ENCODE results near the gene BBS5. TPM values are rescaled to one million over a fixed set of nuclear protein-coding genes. Genes with fewer than 3 reads are reported as not detected.

Gene BBS5
- polyA plus RNA-seq, 1 donor from 2014 or later = 9.1 TPM

DNA sequence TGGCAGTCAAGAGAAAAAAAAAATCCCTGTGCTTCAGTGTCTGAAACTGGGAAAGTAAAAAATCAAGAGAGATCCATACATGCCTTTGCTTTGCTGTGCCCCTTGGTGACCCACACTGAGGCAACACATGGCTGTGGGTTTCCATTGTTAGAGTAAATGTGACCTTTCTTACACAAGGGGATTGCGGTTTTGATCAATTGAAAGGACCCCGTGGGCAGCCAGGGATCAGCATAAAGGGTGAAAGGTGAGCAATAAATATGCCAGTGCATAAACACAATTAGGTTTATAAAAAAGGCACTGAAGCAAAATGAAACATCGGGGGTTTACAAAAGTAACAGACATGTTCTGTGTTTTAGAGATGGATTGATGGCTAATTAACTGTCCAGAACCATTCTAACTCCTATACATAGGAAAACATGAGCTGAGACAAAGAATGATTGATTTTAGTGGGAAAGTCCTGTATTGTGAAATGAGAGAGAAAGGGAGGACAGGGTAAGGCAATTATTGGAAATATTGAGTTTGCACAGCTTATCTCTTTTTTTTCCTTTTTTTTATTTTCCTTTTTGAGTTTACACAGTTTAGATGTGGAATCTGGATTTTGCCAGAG, 40.7 kb upstream of the BBS5 start:
- Histone ChIP-seq H3K79me2 (replicated peaks; ENCODE audit: insufficient read depth, low read length) (no peaks in the 10 kb centered on the region), H3K4me2 (ENCODE audit: low read length) (no peak overlapping the region), H3K9me2 (ENCODE audit: insufficient read depth, low read length) (no peaks in the 10 kb centered on the region), H4K20me1 (ENCODE audit: insufficient read depth) (no peaks in the 10 kb centered on the region), H3K36me3 (ENCODE audit: insufficient read depth, low read length) (no peaks in the 10 kb centered on the region), H3K27me3 (ENCODE audit: insufficient read depth, low read depth, low read length) (peaks cover 3% of the 10 kb centered on the region), H3F3A (ENCODE audit: insufficient read depth, low read length, poor library complexity, severe bottlenecking) (no peaks in the 10 kb centered on the region), H2AFZ (ENCODE audit: low read depth, low read length) (no peak overlapping the region), H3K9me3 (ENCODE audit: low read length) (no peaks in the 10 kb centered on the region), H3K27ac (ENCODE audit: low read length) (no peak overlapping the region), H3K4me3 (ENCODE audit: low read length) (no peak overlapping the region), H3K9ac (ENCODE audit: low read length) (no peak overlapping the region)
- TF ChIP-seq RAD21 (conservative IDR thresholded peaks at IDR 0.05) = no peak
- no peak for TF ChIP-seq CTCF (IDR thresholded peaks at IDR 0.05; ENCODE audit: poor library complexity, severe bottlenecking)
- no peak for TF ChIP-seq EZH2 (IDR thresholded peaks at IDR 0.05; ENCODE audit: borderline replicate concordance, insufficient read depth, low read length, poor library complexity, severe bottlenecking)
- TF ChIP-seq, protein P1, sequence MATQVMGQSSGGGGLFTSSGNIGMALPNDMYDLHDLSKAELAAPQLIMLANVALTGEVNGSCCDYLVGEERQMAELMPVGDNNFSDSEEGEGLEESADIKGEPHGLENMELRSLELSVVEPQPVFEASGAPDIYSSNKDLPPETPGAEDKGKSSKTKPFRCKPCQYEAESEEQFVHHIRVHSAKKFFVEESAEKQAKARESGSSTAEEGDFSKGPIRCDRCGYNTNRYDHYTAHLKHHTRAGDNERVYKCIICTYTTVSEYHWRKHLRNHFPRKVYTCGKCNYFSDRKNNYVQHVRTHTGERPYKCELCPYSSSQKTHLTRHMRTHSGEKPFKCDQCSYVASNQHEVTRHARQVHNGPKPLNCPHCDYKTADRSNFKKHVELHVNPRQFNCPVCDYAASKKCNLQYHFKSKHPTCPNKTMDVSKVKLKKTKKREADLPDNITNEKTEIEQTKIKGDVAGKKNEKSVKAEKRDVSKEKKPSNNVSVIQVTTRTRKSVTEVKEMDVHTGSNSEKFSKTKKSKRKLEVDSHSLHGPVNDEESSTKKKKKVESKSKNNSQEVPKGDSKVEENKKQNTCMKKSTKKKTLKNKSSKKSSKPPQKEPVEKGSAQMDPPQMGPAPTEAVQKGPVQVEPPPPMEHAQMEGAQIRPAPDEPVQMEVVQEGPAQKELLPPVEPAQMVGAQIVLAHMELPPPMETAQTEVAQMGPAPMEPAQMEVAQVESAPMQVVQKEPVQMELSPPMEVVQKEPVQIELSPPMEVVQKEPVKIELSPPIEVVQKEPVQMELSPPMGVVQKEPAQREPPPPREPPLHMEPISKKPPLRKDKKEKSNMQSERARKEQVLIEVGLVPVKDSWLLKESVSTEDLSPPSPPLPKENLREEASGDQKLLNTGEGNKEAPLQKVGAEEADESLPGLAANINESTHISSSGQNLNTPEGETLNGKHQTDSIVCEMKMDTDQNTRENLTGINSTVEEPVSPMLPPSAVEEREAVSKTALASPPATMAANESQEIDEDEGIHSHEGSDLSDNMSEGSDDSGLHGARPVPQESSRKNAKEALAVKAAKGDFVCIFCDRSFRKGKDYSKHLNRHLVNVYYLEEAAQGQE (IDR thresholded peaks at IDR 0.05; ENCODE audit: borderline replicate concordance) = no peak
- no peak for TF ChIP-seq SMC3 (conservative IDR thresholded peaks at IDR 0.05; ENCODE audit: poor library complexity)
- TF ChIP-seq POLR2AphosphoS5 (IDR thresholded peaks at IDR 0.05) = no peak
- TF ChIP-seq EP300 (conservative IDR thresholded peaks at IDR 0.05; ENCODE audit: poor library complexity, severe bottlenecking) = no peak
- TF ChIP-seq TAF1 (IDR thresholded peaks at IDR 0.05; ENCODE audit: low read depth) = no peak
- TF ChIP-seq MXI1 (conservative IDR thresholded peaks at IDR 0.05; ENCODE audit: poor library complexity, severe bottlenecking) = no peak

GRCh38 chr2:169439900-169440299, 39.4 kb upstream of the BBS5 start:
- no peaks in the 10 kb centered on the region for H3K9me3 ChIP-seq (ENCODE audit: low read length)
- H2AFZ ChIP-seq (ENCODE audit: low read depth, low read length) = no peak overlapping the region
- H3K36me3 ChIP-seq (ENCODE audit: insufficient read depth, low read length) = no peaks in the 10 kb centered on the region
- no peaks in the 10 kb centered on the region for H3K9me2 ChIP-seq (ENCODE audit: insufficient read depth, low read length)
- peaks cover 3% of the 10 kb centered on the region for H3K27me3 ChIP-seq (ENCODE audit: insufficient read depth, low read depth, low read length)
- TF ChIP-seq EZH2 (IDR thresholded peaks at IDR 0.05; ENCODE audit: borderline replicate concordance, insufficient read depth, low read length, poor library complexity, severe bottlenecking) = no peak
- TF ChIP-seq TAF1 (IDR thresholded peaks at IDR 0.05; ENCODE audit: low read depth) = no peak
- TF ChIP-seq POLR2AphosphoS5 (IDR thresholded peaks at IDR 0.05) = no peak
- no peak for TF ChIP-seq EP300 (conservative IDR thresholded peaks at IDR 0.05; ENCODE audit: poor library complexity, severe bottlenecking)
- no peak for TF ChIP-seq SMC3 (conservative IDR thresholded peaks at IDR 0.05; ENCODE audit: poor library complexity)
- TF ChIP-seq MXI1 (conservative IDR thresholded peaks at IDR 0.05; ENCODE audit: poor library complexity, severe bottlenecking) = no peak
- no peak for TF ChIP-seq RAD21 (conservative IDR thresholded peaks at IDR 0.05)
- TF ChIP-seq, protein P1 (IDR thresholded peaks at IDR 0.05; ENCODE audit: borderline replicate concordance) = no peak
- no peak for TF ChIP-seq CTCF (IDR thresholded peaks at IDR 0.05; ENCODE audit: poor library complexity, severe bottlenecking)
- H4K20me1 ChIP-seq (ENCODE audit: insufficient read depth) = no peaks in the 10 kb centered on the region
- H3K4me2 ChIP-seq (ENCODE audit: low read length) = no peak overlapping the region
- no peak overlapping the region for H3K4me3 ChIP-seq (ENCODE audit: low read length)
- H3K9ac ChIP-seq (ENCODE audit: low read length) = no peak overlapping the region
- H3F3A ChIP-seq (ENCODE audit: insufficient read depth, low read length, poor library complexity, severe bottlenecking) = no peaks in the 10 kb centered on the region
- no peak overlapping the region for H3K27ac ChIP-seq (ENCODE audit: low read length)
- no peaks in the 10 kb centered on the region for H3K79me2 ChIP-seq (replicated peaks; ENCODE audit: insufficient read depth, low read length)

Measured in neural cell (in vitro differentiated cells).